ENCODE measurements around the gene SH2B3.
"Not testable (repeated sequence)": the region's sequence is repeated elsewhere in the genome, so short reads cannot be mapped to it uniquely, and the experiment has no call there.

SH2B3 gene

DNA sequence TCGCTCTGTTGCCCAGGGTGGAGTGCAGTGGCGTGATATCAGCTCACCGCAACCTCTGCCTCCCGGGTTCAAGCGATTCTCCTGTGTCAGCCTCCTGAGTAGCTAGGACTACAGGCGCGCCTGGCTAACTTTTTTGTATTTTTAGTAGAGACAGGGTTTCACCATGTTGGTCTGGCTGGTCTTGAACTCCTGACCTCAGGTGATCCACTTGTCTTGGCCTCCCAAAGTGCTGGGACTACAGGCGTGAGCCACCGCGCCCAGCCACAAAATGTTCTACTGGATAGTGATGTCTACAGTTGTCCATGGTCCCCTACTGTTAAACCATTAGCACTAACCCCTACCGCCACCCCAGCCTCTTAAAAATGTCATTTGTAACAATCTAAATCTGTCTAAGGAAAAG lies 54.4 kb downstream of the SH2B3 start:
- not testable (repeated sequence) for DNase-seq (ENCODE audit: low spot score)

DNA sequence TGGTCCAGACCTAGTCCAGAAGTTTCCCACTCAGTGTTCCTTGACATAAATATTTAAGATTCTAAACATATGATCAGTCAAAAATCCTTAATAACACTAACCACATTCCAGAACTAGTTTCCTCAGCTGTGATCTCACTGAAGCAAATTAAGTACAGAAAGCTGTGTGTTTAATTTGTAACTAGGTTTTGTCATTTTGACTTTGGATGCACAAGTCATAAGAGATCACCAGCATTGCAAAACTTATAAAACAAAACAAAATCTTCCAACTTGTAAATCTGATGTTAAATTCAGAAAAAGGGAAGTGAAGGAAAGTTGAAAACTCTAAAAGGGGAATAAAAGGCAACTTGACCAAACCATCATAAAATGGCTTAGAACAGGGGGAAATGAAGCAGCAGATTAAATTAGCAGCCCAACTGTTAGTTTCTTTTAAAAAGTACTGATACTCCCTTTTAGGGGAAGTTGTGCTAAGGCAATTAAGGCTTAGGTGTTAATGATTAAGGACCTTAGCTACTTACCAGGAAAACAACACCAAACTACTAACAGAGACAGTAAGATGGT lies 56.6 kb downstream of the SH2B3 start:
- no peak for DNase-seq (ENCODE audit: low spot score)

DNA sequence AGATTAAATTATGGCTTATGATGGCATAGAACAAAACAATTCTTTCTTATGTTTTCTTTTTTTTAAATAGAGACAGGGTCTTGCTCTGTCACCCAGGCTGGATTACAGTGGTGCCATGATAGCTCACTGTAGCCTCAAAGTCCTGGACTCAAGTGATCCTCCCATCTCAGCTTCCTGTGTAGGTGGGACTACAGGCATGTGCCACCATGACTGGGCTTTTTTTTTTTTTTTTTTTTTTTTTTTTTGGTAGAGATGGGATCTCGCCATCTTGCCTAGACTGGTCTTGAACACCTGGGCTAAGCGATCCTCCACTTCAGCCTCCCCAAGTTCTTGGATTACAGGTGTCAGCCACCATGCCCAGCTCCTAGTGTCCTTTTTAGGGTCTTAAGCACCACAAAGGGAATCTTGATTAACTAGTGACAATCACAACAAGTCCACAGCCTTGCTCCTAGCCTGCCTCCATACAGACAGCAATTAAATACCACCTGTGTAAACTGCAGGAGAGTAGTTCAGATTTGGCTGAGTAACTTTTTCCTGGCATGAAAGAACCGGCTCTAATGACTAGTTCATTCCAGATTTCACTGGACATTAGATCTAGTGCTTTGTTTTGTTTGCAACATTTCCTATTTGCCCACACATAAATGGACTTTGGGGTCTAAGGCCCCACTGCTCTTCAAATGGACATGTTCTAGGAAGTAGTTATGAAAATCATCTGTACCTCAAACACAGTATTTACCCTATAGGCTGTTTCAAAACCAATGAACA lies 61.6 kb downstream of the SH2B3 start:
- DNase-seq (ENCODE audit: low spot score) = no peak

DNA sequence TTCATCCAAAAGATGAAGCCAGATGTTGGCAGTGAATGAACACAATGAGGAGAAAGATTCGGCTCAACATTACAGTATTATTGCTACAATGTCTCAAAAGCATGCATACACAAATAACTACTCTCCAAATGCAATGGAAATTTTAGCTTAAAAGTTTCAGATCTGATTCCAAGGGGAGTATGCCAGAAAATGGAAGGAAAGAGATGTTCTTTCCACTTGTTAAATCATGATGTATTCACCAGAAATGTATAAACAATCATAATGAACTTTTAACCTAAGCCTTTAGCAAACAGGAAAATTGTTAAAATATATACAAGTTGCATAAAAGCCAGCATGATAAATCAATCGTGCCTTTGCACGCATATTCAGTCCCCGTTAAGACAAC lies 62.1 kb downstream of the SH2B3 start:
- DNase-seq (ENCODE audit: low spot score) = no peak

DNA sequence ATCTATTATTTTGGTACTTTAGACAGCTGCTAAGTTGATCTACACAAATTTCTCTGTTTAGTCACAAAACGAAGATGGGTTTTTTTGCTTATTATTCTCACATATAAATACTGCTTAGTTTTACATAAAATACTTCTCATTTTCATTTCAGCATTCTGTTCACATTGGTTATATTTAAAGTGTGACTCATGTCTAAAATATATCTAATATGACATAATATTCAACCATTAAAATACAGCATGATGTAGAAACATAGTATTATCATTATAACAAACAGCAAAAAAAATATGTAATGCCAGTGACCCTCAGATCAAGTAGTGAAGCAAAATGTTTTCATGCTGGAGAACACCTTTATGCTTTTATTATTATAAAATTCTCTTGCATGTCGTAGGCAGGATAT lies 63.7 kb downstream of the SH2B3 start:
- no peak for DNase-seq (ENCODE audit: low spot score)

DNA sequence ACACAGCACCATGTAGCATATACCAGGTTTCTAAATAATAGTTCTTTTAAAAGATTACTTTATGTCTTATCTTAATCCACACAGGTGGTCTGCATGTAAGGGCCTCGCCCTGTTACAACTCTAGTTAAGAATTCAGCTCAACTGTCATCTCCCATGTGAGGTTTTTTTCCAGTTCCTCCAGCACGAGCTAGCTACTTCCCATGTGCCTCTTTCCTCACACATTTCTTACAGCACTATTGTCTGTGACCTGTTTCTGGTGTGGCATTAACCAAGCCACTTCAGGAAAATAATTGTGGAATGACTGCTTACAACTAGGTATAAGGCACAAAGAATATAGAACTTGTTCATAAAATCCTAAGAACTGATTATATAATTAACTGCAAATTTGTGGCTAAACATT lies 65.5 kb downstream of the SH2B3 start:
- DNase-seq (ENCODE audit: low spot score) = no peak

DNA sequence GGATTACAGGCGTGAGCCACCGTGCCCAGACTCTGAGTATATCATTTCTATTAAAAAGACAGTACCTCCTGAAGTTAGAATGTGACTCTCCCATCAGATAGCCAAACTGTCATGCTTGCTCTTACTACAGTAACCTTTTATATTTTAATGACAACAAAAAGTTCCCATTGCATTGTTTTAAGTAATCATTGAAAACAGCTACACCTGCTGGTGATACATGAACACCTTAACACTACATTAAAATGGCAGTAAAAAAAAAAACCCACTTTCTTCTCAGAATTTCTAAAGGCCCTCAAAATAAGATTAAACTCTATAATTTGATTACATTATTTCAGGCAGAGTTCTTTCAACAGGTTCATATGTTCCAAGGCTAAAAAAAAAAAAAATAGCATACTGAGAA lies 76.7 kb downstream of the SH2B3 start:
- DNase-seq (ENCODE audit: low spot score) = no peak

DNA sequence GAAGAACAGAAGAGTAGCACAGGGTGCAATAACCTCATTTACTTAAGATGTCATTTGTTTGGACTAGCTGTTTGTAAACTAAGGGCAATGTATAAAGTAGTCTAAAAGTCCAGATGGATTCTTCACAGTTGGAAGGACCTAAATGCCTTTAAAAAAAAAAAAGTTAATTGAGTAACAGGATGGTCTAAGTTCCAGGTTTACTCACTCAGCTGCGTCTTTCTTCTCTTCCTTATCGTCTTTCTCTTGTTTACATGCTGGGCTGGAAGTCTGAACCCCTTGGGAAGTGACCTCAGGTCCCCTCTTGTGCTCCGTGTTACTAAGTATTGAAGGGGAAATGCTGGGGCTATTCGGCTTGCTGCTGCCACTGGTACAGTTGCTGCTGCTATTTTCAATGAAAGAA lies 82.5 kb downstream of the SH2B3 start:
- no peak for DNase-seq (ENCODE audit: low spot score)

DNA sequence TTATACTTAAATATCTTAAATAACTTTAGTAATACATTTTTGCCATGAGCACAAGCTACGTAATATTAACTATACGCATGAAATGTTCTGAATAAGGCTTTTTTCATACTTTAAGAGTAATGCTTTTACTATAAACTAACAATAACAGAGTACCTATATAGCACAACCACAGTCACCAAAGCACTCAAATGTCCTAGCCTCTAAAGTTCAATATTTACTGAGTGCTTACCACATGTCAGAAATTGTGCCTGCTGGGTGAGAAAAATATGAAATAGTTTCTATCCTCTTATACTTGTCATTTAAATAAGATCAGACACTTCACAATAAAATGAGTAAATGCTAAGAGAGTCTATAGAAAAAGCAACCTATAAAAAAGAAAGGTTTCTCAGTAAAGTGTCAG lies 83.1 kb downstream of the SH2B3 start:
- DNase-seq (ENCODE audit: low spot score) = no peak

DNA sequence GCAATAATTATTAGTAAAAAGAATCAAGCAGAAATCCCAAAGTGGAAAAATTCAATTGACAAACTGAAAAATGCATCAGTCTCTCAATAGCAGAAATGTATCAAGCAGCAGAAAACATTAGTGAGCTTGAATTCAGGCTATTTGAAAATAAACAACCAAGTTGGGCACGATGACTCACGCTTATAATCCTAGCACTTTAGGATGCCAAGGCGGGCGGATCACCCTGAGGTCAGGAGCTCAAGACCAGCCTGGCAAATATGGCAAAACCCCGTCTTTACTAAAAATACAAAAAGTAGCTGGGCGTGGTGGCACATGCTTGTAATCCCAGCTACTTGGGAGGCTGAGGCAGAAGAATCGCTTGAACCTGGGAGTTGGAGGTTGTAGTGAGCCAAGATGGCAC lies 87.3 kb downstream of the SH2B3 start:
- DNase-seq (ENCODE audit: low spot score) = peak; percentile 30

DNA sequence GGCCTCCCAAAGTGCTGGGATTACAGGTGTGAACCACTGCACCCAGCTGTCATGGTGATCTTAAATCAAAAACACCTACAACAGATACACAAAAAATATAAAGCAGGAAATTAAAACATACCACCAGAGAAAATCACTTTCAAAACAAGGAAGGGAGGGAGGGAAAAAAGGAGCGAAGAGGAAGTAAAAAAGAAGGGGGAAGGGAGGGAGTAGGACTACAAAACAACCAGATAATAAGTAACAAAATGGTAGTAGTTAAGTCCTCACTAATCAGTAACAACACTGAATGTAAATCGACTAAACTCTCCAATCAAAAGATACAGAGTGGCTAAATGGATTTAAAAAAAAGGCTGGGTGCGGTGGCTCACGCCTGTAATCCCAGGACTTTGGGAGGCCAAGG lies 89.0 kb downstream of the SH2B3 start:
- DNase-seq (ENCODE audit: low spot score) = no peak

All from LoVo (cell line).